ENCODE results near the gene CRIP3.
"Not testable (repeated sequence)": the region's sequence is repeated elsewhere in the genome, so short reads cannot be mapped to it uniquely, and the experiment has no call there.

CRIP3 gene

GRCh38 chr6:43304882-43305281 lies 3.7 kb downstream of the CRIP3 start:
- no peak for DNase-seq

- no peak for DNase-seq
These were observed 4.3 kb downstream of the CRIP3 start for GRCh38 chr6:43304361-43304760.

DNA sequence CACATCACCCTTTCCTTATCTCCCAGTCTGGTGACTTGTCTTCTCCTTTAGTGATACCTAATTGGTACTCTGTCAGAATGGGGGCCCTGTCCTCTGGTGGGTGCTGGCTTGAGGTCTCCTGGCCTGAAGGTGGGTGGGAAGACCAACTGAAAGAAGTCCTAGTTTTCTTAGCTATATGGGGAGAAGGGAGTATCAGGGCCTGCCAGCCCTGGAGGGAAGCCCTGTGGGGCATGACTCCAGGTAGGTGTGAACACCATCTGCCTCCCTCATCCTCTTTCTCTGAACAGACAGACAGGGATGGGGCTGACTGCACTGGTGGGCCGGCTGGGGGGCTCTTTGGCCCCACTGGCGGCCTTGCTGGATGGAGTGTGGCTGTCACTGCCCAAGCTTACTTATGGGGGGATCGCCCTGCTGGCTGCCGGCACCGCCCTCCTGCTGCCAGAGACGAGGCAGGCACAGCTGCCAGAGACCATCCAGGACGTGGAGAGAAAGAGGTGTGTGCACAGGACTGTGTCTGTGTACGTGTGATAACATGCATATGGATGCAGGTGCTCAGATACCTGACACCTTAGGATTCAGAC lies 4.8 kb downstream of the CRIP3 start:
- DNase-seq = no peak

DNA sequence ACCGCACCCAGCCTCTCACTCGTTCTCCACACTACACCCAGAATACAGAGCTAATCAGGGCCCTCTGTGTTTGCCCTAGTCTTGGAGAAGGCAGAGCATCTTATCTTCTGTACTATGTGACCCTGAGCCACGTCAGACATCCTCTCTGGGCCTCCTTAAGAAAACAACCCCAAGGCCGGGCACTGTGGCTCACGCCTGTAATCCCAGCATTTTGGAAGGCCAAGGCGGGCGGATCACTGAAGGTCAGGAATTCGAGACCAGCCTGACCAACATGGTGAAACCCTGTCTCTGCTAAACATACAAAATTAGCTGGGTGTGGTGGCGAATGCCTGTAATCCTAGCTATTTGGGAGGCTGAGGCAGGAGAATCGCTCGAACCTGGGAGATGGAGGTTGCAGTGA lies 5.6 kb downstream of the CRIP3 start:
- not testable (repeated sequence) for DNase-seq

DNA sequence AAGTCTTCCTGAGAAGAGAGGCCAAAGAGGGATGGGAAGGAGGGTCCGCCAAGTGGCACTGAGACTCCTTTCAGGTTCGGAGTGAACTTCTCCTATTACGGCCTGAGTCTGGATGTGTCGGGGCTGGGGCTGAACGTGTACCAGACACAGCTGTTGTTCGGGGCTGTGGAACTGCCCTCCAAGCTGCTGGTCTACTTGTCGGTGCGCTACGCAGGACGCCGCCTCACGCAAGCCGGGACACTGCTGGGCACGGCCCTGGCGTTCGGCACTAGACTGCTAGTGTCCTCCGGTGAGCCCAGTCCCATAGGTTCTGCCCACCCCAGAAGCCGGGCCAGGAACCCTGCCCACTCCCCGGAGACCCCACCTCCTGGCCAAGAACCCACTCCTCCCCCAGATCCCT lies 6.5 kb downstream of the CRIP3 start:
- no peak for DNase-seq

DNA sequence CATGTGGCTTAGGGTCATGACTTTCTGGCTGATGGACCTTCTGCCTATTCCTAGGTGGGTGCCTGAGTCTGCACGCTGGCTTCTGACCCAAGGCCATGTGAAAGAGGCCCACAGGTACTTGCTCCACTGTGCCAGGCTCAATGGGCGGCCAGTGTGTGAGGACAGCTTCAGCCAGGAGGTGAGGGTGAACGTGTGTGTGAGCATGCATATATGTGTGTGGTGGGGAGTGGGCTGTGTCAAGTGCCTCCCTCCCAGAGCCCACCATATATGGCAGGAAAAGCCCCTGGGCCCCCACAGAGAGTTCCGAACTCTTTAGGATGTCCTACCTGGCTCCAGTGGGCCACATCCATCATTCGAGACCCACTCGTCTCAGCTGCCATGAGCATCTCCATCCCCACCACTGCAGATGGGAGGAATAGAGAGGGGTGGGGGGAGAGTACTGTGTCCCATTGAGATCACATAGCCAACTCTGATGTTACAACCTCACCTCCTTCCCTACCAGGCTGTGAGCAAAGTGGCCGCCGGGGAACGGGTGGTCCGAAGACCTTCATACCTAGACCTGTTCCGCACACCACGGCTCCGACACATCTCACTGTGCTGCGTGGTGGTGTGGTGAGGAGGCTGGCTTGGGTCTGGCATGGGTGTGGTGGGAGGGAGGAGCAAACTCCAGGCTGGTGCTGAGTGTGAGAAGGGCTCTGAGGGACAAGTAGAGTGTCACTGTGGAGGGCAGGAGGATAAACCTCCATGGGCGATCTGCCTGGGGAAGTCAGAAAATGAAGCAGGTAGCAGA lies 7.3 kb downstream of the CRIP3 start:
- no peak for DNase-seq

DNA sequence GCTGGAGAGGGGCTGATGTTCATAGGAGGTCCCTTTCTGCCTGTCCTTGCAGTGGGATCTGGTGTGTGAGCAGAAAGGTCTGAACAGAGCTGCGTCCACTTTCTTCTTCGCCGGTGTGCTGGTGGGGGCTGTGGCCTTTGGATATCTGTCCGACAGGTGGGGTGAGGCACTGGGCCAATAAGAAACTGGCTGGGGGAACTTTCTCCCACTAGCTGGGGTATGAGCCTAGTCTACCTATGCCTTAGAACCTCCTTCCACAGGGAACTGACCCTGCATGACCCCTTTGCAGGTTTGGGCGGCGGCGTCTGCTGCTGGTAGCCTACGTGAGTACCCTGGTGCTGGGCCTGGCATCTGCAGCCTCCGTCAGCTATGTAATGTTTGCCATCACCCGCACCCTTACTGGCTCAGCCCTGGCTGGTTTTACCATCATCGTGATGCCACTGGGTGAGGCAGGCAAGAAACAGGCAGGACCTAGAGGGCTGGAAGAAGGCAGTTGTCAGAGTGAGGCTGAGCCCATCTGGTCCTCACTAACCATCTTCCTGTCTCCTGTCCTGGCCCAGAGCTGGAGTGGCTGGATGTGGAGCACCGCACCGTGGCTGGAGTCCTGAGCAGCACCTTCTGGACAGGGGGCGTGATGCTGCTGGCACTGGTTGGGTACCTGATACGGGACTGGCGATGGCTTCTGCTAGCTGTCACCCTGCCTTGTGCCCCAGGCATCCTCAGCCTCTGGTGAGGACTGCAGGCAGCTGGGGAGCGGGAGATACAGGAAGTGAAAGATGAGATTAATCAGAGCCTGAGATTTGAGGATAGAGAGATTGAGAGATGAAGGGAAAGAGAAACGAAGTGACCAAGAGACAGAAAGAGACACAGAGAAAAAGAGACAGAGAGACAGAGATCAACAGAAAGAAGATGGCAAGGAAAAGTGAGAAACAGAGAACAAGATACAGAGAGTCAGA lies 9.0 kb downstream of the CRIP3 start:
- no peak for DNase-seq

GRCh38 chr6:43298565-43299337 lies 9.9 kb downstream of the CRIP3 start:
- no peak for DNase-seq

DNA sequence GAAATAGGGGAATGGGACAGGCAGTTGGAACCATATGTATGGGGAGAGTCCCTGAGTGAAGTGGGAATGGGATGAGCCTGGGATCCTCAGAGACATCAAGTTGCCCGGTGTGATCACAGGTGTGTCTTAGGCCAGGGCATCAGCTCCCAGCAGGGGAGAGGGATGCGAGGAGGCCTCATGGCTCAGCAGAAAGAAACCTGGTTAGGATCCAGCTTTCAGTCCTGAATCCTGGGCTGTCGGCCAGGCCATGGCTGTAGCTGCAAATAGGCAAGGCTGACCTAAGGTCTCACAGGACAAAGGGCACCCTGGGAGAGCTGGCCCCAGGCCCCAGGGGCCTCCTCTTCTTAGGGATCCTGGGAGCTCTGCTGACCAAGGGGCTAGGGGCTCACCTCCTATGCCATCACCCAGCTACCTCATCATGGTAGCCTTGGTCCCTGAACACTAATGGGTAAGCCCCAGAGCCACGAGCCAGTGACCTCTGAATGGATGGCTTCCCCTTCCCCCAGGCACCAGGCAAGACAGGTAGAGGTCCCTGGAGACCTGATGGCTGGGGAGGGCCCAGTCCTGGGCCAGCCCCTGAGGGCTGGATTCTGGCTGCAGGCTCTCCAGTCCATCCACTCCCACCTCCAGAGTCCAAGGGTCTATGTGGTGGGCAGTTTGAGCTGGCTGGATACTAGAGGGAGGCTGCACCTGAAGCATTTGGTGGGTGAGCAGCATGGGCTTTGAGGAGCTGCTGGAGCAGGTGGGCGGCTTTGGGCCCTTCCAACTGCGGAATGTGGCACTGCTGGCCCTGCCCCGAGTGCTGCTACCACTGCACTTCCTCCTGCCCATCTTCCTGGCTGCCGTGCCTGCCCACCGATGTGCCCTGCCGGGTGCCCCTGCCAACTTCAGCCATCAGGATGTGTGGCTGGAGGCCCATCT lies 10.7 kb downstream of the CRIP3 start, which contains the start of gene SLC22A7:
Gene SLC22A7 (plus strand): TSS at position 617 of the 921 bp plus-strand sequence. CDS start 99 bp downstream, at position 716.
- no peak for DNase-seq

DNA sequence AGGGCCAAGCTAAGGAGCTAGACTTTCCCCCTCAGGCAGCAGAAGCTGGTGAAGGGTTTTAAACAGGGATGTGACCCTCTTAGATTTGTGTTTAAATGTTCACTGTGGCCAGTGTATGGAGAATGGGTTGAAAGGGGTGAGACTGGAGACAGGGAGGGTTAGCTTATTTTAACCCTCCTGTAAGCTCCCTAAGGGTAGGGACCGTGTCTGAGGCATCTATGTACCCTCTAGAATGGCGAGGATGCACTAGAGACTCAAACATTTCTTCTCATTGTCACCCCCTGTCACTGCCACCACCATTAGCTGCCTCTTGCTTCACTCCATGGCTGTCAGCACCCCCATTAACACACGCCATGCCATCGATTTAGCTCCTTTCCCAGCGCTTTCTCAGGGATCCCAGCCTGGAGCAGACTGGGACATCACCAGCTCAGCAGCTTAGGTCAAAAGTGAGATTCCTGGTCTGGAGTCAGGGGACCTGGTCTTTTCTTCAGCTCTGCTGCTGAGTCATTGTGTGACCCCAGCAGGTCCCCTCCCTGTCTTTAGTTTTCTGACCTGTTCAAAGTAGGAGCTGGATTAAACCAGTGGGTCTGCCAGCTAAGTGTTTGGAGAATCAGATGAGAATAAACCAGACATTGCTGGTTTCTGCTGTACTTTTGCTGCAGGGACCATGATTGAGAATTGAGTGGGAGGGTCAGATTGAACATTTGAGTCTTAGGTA lies 11.7 kb downstream of the CRIP3 start:
- no peak for DNase-seq

GRCh38 chr6:43295456-43295855 lies 13.2 kb downstream of the CRIP3 start:
- no peak for DNase-seq

DNA sequence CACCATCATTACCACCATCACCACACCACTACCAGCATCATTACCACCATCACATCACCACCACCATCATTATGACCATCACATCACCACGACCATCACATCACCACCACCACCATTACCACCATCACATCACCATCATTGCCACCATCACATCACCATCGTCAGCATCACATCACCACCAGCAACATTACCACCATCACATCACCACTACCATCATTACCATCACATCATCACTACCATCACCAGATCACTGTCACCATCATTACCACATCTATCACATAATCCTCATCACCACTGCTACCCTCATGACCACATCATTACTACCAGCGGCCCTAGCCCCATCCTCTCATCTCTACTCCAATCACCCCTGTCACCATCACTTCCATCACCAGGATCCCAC lies 14.1 kb downstream of the CRIP3 start:
- no peak for DNase-seq

GRCh38 chr6:43293698-43294097 lies 14.9 kb downstream of the CRIP3 start:
- DNase-seq = no peak

- no peak for DNase-seq
These were observed 15.8 kb downstream of the CRIP3 start for GRCh38 chr6:43292763-43293318.

DNA sequence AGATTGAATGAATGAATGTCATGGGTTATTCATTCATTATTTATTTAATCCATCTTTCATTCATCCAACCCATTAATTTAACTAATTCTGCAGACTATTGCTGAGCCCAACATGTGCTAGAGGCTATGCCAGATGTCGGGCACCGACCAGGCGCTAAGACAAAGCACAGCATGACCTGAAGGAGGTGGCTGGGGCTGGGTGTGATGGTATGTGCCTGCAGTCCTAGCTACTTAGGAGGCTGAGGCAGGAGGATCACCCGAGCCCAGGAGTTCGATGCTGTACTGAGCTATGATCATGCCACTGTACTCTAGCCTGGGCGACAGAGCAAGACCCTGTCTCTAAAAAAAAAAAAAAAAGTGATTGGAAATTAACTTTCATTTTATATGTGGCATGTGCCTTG lies 16.3 kb downstream of the CRIP3 start:
- DNase-seq = no peak

- no peak for DNase-seq
These were observed 16.9 kb downstream of the CRIP3 start for GRCh38 chr6:43291708-43292107.

DNA sequence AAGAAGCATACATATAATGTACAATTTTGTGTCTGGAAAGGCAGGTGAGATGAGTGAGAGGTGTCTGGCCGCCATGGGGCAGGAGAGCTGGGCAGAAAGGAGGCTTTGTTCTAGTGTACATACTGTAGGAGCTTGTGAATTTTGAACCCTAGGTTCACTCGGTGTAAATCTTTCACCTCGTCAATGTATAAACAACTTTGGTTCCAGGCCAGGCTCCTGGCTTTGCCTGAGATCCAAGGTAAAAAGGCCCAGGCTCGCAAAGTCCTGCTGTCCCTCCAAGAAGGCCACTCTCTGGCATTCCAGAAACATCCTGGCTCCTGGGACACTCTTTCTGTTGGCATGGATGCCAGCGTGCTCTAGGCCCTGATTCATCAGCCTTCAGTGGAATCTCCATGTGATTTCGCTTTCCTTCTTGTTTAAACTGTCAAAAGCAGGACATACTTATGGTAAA lies 17.7 kb downstream of the CRIP3 start:
- no peak for DNase-seq

- DNase-seq = no peak
These were observed 18.2 kb downstream of the CRIP3 start for GRCh38 chr6:43290339-43290904.

DNA sequence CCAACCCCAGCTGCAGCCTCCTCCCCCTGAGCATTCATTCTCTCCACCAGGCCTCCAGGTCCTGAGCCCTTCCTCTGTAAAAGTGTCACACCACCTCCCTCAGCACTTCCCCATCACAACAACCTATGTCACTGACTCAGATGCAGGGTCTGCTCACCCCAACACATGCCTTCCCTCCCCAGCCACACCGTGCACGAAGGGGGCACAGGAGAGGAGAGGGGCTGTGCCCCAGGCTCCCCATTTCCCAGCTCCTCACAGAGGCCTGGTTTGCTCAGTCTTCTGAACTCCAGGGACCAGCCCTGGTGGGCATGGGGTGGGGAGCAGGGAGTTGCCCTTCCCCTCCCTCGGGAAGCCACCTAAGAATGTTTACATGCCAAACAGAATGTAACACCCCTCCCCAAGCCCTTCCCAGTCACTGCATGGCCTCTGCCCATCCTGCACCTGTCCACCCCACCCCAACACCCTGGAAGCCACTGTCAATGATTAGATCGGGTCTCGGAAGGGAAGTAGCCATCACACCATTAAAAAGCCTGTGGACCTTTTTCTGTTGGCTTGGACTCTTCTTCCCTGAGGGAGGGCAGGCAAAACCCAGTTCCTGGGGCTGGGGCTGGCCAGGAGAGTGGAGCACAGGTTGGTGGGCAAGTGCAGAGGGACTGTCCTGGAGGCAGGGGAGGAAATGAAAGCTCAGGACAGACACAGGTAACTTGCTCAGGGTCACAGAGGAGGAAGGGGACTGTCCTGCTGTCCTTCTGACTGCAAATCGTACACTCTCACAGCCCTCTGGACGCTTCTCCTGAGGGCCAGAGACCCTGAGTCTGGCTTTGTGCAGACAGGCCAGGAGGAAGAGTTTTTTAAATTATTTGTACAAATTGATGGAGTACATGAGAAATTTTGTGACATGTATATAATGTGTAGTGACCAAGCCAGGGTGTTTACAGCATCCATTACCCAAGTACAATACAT lies 20.6 kb downstream of the CRIP3 start:
- DNase-seq = no peak
